C4-2B (cell line): ENCODE measurements around the gene DSCAM.

ENCODE experiments used
- ZFX ChIP-seq: fragments of 450-650 bp; IDR thresholded peaks from 2 replicates; pipeline ENCODE4 v1.6.1; 2017
- TF ChIP-seq, protein P1 (sequence below): fragments of 450-650 bp; conservative IDR thresholded peaks from 2 replicates; pipeline ENCODE4 v1.5.1; 2017; ENCODE audit warnings: mild to moderate bottlenecking

- TF ChIP-seq, protein P1, sequence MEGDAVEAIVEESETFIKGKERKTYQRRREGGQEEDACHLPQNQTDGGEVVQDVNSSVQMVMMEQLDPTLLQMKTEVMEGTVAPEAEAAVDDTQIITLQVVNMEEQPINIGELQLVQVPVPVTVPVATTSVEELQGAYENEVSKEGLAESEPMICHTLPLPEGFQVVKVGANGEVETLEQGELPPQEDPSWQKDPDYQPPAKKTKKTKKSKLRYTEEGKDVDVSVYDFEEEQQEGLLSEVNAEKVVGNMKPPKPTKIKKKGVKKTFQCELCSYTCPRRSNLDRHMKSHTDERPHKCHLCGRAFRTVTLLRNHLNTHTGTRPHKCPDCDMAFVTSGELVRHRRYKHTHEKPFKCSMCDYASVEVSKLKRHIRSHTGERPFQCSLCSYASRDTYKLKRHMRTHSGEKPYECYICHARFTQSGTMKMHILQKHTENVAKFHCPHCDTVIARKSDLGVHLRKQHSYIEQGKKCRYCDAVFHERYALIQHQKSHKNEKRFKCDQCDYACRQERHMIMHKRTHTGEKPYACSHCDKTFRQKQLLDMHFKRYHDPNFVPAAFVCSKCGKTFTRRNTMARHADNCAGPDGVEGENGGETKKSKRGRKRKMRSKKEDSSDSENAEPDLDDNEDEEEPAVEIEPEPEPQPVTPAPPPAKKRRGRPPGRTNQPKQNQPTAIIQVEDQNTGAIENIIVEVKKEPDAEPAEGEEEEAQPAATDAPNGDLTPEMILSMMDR: no peak
- no peak for TF ChIP-seq ZFX
Observed at GRCh38 chr21:40373761-40374160, 473.2 kb downstream of the DSCAM start.
